ENCODE data around the gene PCDHGA1.

Gene PCDHGA1

GRCh38 chr5:141359790-141360426 is 29.6 kb downstream of the PCDHGA1 start, which contains the start of gene PCDHGB2:
TSS of gene PCDHGB2 (plus strand) at chr5:141359994. CDS start at chr5:141360136, 142 bp downstream.
- H3K4me3 ChIP-seq (replicated peaks; ENCODE audit: low read depth, low read length) = peak within 1 kb of the TSS; percentile 27
- DNase-seq (ENCODE audit: extremely low read depth, low read depth) = no peak
- peak; percentile 39 for TF ChIP-seq CTCF (IDR thresholded peaks at IDR 0.05; ENCODE audit: low read depth, low read length, missing control alignments)

DNA sequence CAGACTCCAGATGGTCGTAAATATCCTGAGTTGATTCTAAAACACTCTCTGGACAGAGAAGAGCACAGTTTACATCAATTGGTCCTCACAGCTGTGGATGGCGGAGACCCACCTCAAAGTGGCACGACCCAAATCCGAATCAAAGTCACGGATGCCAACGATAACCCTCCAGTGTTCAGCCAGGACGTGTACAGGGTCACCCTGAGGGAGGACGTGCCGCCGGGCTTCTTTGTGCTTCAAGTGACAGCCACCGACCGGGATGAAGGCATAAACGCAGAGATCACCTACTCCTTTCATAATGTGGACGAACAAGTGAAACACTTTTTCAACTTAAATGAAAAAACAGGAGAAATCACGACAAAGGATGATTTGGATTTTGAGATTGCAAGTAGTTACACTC is 30.4 kb downstream of the PCDHGA1 start:
- no peak for DNase-seq (ENCODE audit: extremely low read depth, low read depth)
- TF ChIP-seq CTCF (IDR thresholded peaks at IDR 0.05; ENCODE audit: low read depth, low read length, missing control alignments) = no peak
- no peak overlapping the region for H3K4me3 ChIP-seq (replicated peaks; ENCODE audit: low read depth, low read length)

GRCh38 chr5:141362719-141363118 is 32.4 kb downstream of the PCDHGA1 start:
- H3K4me3 ChIP-seq (replicated peaks; ENCODE audit: low read depth, low read length) = no peak overlapping the region
- no peak for TF ChIP-seq CTCF (IDR thresholded peaks at IDR 0.05; ENCODE audit: low read depth, low read length, missing control alignments)
- no peak for DNase-seq (ENCODE audit: extremely low read depth, low read depth)

DNA sequence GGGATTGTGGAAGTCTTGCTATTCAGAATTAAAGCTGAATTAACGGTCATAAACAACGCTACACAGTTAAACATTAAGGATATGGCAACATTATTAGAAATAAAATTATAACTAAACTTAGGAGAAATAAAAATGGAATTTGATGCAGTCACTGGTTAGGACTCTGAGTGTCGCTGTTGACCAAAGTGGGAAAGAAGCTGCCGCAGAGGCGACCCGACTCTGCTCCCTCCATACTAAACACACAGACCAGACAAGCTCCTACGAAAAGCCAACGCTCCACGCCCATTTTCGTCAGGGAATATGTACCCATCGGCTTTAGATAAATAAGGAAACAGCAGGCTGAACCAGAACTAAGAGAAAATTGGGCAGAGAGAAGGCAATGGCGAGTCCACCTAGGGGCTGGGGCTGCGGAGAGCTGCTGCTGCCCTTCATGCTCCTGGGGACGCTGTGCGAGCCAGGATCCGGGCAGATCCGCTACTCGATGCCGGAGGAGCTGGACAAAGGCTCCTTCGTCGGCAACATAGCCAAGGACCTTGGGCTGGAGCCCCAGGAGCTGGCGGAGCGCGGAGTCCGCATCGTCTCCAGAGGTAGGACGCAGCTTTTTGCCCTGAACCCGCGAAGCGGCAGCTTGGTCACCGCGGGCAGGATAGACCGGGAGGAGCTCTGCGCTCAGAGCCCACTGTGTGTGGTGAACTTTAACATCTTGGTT is 33.8 kb downstream of the PCDHGA1 start, which contains the start of gene PCDHGA5:
Gene PCDHGA5 (plus strand): TSS at position 211 of the 709 bp plus-strand sequence. CDS start 169 bp downstream, at position 380.
- no peak for DNase-seq (ENCODE audit: extremely low read depth, low read depth)
- H3K4me3 ChIP-seq (replicated peaks; ENCODE audit: low read depth, low read length) = no peak within 1 kb of the TSS

GRCh38 chr5:141366016-141366896 is 35.9 kb downstream of the PCDHGA1 start:
- DNase-seq (ENCODE audit: extremely low read depth, low read depth) = no peak
- H3K4me3 ChIP-seq (replicated peaks; ENCODE audit: low read depth, low read length) = no peak overlapping the region
- no peak for TF ChIP-seq CTCF (IDR thresholded peaks at IDR 0.05; ENCODE audit: low read depth, low read length, missing control alignments)

More for the DNA sequence above, 33.8 kb downstream of the PCDHGA1 start, which contains the start of gene PCDHGA5:
- no peak for TF ChIP-seq CTCF (IDR thresholded peaks at IDR 0.05; ENCODE audit: low read depth, low read length, missing control alignments)

DNA sequence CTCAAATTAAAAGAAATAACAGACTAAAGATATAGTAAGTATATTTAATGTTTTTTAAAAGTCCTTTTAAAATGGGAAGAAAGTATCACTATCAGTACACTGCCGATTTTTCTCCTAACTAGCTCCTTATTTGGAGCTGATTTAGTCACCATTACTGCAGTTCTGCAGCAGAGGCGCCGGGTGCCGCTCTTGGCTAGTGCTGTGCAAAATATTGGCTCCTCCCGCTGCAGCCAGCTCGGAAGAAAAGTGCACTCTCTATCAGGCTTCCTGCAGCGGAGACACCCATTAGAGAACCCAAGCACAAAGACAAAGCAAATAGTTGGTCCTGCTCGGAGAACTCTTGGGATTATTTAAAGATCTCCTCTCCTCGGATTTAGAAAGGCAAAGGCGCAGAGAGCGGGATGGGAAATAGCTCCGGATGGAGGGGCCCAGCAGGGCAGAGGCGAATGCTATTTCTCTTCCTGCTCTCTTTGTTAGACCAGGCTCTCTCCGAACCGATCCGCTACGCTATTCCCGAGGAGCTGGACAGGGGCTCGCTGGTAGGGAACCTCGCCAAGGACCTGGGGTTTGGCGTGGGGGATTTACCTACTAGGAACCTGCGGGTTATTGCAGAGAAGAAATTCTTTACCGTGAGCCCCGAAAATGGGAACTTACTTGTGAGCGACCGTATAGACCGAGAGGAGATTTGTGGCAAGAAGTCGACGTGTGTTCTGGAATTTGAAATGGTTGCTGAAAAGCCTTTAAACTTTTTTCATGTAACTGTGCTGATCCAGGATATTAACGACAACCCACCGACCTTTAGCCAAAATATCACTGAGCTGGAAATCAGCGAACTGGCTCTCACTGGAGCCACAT is 39.9 kb downstream of the PCDHGA1 start, which contains the start of gene PCDHGB3:
Gene PCDHGB3 (plus strand): TSS at position 249 of the 855 bp plus-strand sequence. CDS start 153 bp downstream, at position 402.
- no peak for DNase-seq (ENCODE audit: extremely low read depth, low read depth)
- H3K4me3 ChIP-seq (replicated peaks; ENCODE audit: low read depth, low read length) = peak within 1 kb of the TSS; percentile 20
- TF ChIP-seq CTCF (IDR thresholded peaks at IDR 0.05; ENCODE audit: low read depth, low read length, missing control alignments) = peak; percentile 57

All from HFF-Myc (cell line).